Dermis blood vessel endothelial cell (primary cell): ENCODE data around the gene ANKRD12. TPM values are rescaled to one million over a fixed set of nuclear protein-coding genes. Genes with fewer than 3 reads are reported as not detected.
"Not testable (repeated sequence)": the region's sequence is repeated elsewhere in the genome, so short reads cannot be mapped to it uniquely, and the experiment has no call there.

Source experiments
- DNase-seq: peaks from one replicate; pipeline ENCODE4 v3.0.0; 2010
- total RNA-seq: library from RNA; depleted of rRNA; stranded (reverse); fragments of >200 nt; gene quantifications from 2 replicates; pipeline ENCODE4 v1.2.3, GENCODE V29; 2014

ANKRD12 gene
- total RNA-seq, result 23.3 and 50.2 TPM in 2 replicates

GRCh38 chr18:9136315-9137155, at the start of gene ANKRD12:
Gene ANKRD12, plus strand, starts transcription at chr18:9136781. Its CDS starts 45,652 bp downstream, at chr18:9182433.
- DNase-seq, result peak; percentile 98

GRCh38 chr18:9087144-9087543, 49.4 kb upstream of the ANKRD12 start:
- no peak for DNase-seq

- no peak for DNase-seq
Measured at GRCh38 chr18:9088252-9088651, 48.3 kb upstream of the ANKRD12 start.

GRCh38 chr18:9088727-9089126, 47.9 kb upstream of the ANKRD12 start:
- not testable (repeated sequence) for DNase-seq

DNA sequence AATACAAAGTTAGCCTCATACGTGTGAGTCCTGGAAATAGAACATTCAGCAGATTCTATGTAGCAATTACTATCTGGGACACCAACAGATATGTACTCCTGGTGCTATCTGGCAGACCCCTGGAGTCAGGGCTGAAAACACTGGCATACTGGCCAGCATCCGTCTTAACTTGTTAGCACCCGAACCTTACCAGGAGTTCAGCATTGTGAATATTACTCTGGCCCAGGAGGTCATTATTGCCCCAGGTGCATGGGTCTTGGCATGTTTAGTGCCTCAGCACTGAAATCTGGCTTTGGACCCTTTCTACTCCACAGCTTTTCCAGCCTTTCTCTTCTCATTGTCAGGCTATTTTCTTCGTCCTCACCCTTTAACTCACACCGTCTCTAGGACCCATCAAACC, 46.0 kb upstream of the ANKRD12 start:
- no peak for DNase-seq

- DNase-seq, result no peak
Measured at GRCh38 chr18:9091066-9091476, 45.5 kb upstream of the ANKRD12 start.

GRCh38 chr18:9092665-9093064, 43.9 kb upstream of the ANKRD12 start:
- peak; percentile 81 for DNase-seq

DNA sequence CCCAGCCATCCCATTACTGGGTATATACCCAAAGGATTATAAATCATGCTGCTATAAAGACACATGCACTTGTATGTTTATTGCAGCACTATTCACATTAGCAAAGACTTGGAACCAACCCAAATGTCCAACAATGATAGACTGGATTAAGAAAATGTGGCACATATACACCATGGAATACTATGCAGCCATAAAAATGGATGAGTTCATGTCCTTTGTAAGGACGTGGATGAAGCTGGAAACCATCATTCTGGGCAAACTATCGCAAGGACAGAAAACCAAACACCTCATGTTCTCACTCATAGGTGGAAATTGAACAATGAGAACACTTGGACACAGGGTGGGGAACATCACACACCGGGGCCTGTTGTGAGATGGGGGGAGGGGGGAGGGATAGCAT, 43.5 kb upstream of the ANKRD12 start:
- DNase-seq, result not testable (repeated sequence)

DNA sequence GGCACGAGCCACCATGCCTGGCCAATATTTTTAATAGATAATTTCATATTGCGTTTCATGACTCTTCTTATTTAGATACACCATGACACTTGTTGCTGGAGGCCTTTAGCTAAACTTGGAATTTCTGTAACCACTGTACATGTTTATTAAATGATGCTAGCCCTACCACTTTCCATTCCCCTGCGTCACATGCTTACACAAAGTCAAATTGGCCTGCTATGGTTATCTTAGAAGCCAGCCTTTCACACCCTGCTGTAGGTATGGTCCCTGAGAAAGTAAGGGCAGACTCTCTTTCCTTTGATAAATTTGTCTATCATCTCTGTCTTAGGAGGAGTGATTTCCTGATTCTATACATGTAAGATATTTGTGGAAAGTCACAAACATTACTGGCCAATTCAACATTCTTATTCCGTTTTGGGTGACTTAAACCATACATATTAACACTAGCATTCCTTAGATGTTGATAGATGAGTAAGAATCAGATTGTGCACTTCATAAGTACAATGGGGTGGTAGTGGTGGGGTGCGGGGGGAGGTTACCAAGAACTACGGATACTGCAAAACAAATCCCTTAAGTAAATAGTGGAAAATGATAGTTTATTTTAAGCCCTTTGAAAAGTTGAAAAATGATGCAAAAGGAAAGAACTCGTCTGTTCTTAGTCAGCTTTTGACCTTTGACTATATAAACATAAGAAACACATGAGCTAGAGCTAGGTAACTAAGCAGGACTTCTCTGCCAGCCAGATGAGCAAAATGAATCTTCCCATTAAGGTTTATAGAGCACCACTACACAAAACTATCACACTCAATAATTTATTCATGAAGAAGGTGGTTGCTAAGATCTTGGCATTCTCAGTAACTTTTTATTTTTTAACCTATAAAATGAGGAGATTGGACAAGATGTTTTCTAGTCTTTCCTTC, 42.0 kb upstream of the ANKRD12 start:
- DNase-seq, result peak; percentile 84

DNA sequence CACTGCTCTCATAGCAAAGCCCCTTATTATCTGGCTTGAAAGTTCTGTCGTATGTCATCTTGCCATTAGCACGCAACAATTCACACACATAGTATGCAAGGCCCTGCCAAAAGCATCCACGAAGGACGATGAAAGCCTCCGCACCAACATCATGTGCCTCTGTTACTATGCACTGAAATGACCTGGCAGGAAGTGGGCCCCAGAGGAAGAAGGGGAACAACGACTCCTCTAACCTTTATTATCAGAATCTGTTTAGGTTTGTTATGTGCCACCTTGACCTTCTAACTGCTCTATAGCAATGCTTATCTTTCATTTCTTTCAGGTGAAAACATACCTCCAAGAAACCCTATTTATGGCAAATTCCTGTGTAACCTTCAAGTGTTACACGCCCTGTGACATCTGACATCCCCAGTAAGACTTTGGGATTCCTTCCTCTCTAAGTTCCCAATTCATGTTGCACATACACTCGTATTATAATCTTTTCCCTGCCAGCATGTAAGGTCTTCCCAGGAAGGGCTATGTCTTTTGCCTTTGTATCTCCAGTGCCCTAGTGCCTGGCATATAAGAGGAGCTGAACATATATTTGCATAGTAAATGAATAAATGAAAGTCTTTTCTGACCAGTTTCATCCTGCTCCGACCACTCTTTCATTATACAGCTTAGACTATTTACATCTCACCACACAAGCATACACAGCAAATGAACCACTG, 41.1 kb upstream of the ANKRD12 start:
- DNase-seq, result peak; percentile 41

- no peak for DNase-seq
Measured at GRCh38 chr18:9096007-9096371, 40.6 kb upstream of the ANKRD12 start.

DNA sequence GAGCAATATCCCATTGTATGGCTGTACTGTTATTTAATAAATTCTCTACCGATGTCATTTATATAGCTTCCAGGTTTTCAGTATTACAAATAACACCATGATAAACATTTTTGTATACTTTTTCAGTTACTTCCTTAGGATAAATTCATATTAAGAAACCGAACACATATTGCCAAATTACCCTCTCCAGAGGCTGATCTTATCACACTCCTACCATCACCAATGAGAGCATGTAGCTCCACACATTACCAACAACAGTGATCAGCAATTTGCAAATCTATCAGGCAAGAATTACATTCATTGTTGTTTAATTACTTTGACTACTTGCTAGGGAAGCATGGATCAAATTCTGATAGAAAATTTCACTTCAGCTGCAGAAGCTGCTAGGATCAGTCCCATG, 39.9 kb upstream of the ANKRD12 start:
- DNase-seq, result no peak

- DNase-seq, result no peak
Measured at GRCh38 chr18:9097349-9097748, 39.2 kb upstream of the ANKRD12 start.

- DNase-seq, result no peak
Measured at GRCh38 chr18:9100796-9101195, 35.8 kb upstream of the ANKRD12 start.

GRCh38 chr18:9101730-9102507, 34.7 kb upstream of the ANKRD12 start:
- DNase-seq, result peak; percentile 88

- DNase-seq, result peak; percentile 98
Measured at GRCh38 chr18:9102508-9103375, 33.8 kb upstream of the ANKRD12 start, which contains the start of gene NDUFV2. Gene NDUFV2, plus strand, starts transcription at chr18:9102699. Its CDS starts 45 bp downstream, at chr18:9102744.

GRCh38 chr18:9103376-9103873, 33.2 kb upstream of the ANKRD12 start:
- DNase-seq, result peak; percentile 46

GRCh38 chr18:9104244-9104901, 32.2 kb upstream of the ANKRD12 start:
- DNase-seq, result no peak

DNA sequence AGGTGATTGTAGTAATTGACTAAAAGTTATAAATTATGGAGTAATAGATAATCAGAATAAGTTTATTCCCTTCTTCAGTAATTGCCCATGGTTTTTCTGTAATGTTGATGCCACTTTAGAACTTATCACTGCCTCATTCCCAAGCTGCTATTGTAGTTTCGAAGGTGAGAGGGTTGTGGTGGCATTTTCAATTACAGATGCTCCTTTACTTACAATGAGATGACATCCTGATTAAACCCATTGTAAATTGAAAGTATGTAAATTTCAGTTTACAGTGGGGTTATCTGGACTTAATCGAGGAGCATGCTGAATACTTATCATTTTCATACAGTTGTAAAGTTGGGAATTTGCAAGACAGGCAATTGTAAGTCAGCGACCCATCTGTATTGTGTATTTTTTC, 31.2 kb upstream of the ANKRD12 start:
- DNase-seq, result no peak

DNA sequence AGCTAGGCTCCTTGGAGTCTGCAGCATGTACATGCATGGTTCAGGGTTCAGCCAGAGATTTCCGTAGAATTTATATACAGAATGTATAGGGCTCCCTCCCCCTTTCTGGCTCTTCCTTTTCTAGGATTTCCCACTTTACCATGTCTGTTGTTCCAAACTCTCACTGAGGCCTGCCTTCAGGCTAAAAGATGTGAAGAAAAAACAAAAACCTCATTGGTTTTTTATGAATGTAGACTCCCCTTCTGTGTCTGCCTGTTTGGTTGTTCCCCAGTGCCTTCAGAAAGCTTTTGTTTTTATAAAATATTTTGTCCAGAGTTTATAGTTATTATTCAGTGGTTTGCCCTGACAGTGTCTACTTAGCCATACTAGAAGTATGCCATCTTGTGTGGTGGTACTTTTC, 30.5 kb upstream of the ANKRD12 start:
- no peak for DNase-seq
